ENCODE results near the gene CIB1.
"Not testable (repeated sequence)": the region's sequence is repeated elsewhere in the genome, so short reads cannot be mapped to it uniquely, and the experiment has no call there.

The CIB1 gene

GRCh38 chr15:90233387-90234095 lies at the start of gene CIB1:
TSS of gene CIB1 (minus strand) at chr15:90233941. CDS start at chr15:90233885, 56 bp downstream.
- peak; percentile 83 for DNase-seq

- DNase-seq = not testable (repeated sequence)
Observed at GRCh38 chr15:90281637-90282036, 47.9 kb upstream of the CIB1 start.

DNA sequence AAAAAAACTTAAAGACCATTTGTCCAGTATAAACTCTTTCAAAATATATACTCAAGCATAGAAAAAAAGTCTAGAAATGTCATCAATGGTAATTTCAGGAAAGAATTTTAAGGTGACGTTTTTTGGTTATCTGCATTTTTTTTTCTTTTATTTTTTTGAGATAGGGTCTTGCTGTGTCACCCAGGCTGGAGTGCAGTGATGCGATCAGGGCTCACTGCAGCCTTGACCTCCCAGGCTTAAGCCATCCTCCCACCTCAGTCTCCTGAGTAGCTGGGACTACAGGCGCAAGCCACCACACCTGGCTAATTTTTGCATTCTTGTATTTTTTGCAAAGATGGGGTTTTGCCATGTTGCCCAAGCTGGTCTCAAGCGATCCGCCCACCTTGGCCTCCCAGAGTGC lies 47.0 kb upstream of the CIB1 start:
- not testable (repeated sequence) for DNase-seq

GRCh38 chr15:90278467-90278866 lies 44.7 kb upstream of the CIB1 start:
- DNase-seq = not testable (repeated sequence)

DNA sequence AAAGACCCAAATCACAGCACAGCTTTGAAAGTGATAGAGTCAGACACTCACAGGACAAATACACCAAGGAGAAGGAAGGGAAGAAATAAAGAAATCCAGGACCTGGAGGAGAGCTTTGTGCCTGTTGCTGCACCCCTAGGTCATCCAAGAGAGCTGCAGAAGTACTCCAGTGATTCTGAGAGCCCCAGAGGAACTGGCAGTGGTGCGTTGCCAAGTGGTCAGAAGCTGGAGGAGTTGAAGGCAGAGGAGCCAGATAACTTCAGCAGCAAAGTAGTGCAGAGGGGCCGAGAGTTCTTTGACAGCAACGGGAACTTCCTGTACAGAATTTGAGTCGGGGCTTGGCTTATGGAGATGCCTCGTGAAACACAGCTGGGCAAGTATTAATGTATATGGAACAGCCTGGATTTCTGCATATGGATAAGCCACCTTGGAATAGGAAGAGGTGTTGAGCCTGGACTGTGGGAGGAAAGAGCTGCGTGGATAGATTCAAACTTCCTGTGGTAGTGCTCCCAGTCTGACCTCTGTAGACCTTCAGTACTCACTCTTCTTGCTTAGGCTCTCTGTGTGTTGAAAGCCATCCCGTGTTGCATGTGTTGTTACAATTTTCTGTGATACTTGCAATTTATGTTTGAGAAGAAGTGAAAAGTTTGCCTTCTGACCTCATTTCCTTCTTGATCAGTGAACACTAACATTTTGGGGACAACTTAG lies 37.9 kb upstream of the CIB1 start:
- DNase-seq = no peak

- DNase-seq = no peak
Observed at GRCh38 chr15:90270502-90271150, 36.9 kb upstream of the CIB1 start.

- DNase-seq = no peak
Observed at GRCh38 chr15:90268415-90268814, 34.7 kb upstream of the CIB1 start.

- no peak for DNase-seq
Observed at GRCh38 chr15:90266485-90266884, 32.7 kb upstream of the CIB1 start.

- DNase-seq = peak; percentile 74
Observed at GRCh38 chr15:90266061-90266431, 32.3 kb upstream of the CIB1 start.

DNA sequence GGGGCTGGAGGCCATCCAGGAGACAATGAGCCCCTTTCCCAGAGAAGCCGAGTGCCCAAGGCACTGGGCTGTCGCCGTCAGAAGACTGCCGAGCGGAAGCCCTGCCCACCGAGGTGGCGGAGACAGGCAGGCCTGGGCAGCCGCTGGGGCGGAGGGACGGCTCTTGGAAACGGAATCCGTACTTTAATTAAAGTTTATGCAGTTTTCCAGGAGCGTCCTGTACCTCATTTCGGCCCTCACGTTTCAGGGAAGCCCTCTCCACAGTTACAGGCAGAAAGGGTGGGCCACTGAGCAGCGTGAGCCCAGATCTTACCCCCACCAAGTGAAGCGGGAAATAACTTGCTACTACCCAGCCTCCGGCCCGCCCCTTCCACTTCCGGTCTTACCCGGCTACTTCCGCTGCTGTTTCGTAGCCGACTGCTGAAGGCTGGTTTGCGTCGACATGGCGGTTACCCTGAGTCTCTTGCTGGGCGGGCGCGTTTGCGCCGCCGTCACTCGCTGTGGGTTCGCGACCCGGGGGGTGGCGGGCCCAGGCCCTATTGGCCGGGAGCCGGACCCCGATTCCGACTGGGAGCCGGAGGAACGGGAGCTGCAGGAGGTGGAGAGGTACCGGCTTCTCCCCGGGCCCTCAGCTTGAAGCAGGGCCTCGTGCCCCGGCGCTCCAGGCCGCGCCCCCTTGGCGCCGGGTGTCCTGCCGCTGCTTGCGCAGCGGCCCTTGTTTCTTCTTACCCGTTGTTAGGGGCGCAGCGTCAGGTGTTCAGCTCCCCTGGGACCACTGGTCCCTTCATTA lies 31.7 kb upstream of the CIB1 start, which contains the start of gene NGRN:
TSS of gene NGRN (plus strand) at position 402 of the 790 bp plus-strand sequence. CDS start at position 443, 41 bp downstream.
- DNase-seq = peak; percentile 93

DNA sequence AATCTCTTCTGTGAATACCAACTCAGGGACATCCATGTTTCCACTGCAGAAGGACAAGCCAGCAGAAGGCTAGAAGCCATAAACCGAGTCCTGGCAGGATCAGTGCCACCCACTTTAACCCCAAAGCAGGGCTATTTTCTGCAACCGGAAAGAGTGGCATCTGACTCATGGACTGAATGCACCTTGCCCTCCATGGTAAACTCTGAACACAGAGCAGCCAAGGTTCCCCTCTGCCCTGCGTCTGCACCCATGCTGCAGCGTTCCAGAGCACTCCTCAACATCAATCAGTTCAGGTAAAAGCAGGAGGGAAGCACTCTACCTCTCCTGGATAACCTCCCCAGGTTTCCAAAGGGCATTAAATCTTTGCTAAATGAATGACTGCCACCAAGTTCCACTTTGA lies 30.9 kb upstream of the CIB1 start:
- DNase-seq = peak; percentile 67

DNA sequence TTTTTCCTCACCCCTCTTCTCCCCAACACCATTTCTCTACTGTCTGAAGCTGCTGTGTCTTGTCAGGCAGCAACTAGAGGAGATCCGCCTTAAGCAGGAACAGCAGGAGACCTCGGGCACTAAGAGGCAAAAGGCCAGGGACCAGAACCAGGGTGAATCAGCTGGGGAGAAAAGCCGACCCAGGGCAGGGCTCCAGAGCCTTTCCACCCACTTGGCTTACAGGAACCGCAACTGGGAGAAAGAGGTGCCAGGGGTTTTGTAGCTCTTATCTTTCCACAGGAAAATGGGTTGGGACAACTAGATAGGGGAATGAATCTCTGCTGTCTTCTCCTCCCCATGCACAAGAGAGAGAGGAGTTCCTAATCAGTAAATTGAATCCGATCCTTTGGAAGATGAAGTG lies 28.7 kb upstream of the CIB1 start:
- DNase-seq = no peak

DNA sequence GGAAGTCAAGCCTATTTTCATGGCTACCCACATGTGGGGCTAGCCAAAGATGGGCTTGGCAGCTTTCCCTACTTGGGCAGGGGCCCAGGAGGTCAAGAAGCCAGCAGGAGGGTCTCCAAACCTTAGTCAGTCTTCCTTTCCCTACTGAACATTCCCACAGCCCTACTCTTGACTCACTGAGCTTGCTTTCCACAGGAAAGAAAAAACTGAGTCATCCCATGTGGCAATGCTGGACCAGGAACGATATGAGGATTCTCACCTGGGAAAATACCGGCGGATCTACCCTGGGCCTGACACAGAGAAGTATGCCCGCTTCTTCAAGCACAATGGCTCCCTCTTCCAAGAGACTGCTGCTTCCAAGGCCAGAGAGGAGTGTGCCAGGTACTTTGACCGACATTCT lies 28.1 kb upstream of the CIB1 start:
- no peak for DNase-seq

DNA sequence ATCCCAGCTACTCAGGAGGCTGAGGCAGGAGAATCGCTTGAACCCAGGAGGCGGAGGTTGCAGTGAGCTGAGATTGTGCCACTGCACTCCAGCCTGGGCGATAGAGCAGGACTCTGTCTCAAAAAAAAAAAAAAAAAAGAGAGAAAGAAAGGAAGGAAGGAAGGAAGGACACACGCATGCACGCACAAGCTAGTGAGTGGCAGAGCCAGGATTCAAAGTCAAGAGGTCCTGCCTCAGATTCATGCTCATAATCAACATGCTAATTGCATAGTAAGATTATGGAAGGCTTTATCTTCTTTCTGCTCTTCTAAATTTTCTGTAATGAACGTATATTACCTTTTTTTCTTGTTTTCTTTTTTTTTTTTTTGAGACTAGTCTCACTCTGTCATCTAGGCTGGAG lies 27.0 kb upstream of the CIB1 start:
- not testable (repeated sequence) for DNase-seq

- no peak for DNase-seq
Observed at GRCh38 chr15:90259524-90259923, 25.8 kb upstream of the CIB1 start.

- no peak for DNase-seq
Observed at GRCh38 chr15:90257776-90258175, 24.0 kb upstream of the CIB1 start.

DNA sequence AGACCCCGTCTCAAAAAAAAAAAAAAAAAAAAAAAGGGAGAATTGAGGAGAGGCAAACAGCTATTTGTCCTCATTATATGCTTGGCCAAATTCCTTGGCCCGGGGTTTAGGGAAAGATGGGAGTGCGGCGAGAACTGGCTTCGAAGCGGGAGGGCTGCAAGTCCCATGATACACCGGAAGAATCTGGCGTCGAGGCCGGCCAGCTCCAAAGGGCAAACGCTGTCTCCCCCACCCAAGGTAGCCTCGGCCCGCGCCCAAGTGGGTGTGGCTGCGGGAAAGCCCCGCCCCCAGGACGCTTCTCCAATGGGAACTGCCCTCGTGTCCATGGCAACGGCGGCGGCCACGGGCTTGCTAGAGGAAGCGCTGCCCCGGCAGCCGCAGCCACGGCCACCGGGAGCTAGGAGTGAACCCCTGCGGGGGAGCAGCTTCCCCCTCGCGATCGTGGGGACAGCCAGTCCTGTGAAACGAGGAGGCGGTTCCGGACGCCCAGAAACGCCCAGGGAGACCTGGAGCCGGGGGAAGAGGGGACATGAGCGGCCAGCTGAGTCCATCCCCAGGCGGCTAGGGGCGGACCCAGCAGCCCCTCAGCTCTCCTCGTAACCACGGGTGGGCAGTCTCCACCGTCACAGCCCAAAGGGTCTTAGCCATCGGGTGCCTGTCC lies 15.6 kb upstream of the CIB1 start, which contains the start of gene TTLL13:
TSS of gene TTLL13 (plus strand) at position 354 of the 661 bp plus-strand sequence. CDS start 1,075 bp downstream, outside the sequence.
- peak; percentile 94 for DNase-seq

GRCh38 chr15:90248789-90249202 lies 15.1 kb upstream of the CIB1 start:
- no peak for DNase-seq

DNA sequence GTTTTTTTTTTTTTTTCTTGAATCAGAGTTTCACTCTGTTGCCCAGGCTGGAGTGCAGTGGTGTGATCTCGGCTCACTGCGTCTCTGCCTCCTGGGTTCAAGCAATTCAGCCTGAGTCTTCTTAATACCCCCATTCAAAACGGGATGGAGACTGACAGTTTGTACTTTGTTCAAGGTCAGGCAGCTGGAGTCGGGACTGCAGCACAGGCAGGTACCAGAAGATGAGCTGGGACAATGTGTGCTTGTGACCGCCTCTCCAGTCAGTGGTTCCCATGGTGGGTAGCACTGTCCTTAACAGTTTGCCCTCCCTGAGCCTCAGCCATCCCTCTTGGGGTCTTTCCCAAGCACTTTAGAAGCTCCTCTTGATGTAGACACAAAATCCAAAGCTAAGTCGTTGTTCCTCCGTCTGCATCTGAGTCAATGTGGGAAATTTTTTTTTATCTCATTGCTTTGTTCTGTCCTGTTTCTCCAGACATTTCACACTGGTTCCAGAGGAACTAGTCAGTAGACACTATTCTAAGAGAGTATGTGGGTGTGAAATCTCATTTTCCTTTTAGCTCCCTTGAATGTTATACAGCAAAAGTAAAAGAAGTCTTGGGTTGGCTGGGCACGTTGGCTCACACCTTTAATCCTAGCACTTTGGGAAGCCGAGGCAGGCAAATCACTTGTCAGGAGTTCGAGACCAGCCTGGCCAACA lies 10.3 kb upstream of the CIB1 start:
- DNase-seq = no peak

- no peak for DNase-seq
Observed at GRCh38 chr15:90241343-90242192, 7.8 kb upstream of the CIB1 start.

DNA sequence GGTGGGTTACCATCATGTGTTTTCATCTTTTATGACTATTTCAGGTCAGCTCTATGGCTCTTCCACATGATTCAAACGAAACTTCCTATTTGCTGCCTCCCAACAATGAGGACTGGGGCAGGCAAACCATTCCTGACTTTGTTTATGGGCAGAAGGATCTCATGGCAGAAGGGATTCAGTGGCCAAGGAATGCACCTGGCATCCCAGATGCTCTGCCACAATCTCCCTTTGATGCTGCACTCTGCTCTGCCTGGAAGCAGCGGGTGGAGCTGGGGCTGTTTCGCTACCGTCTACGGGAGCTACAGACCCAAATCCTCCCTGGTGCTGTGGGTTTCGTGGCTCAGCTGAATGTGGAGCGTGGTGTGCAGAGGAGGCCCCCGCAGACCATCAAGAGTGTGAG lies 7.1 kb upstream of the CIB1 start:
- DNase-seq = no peak

Measured in activated CD8-positive, alpha-beta memory T cell treated with anti-CD3 and anti-CD28 coated beads, Interleukin-2, amount 50 U/mL, for 48 hours (primary cell).